CD14-positive monocyte (primary cell): ENCODE measurements around the gene TMEM237. TPM values are rescaled to one million over a fixed set of nuclear protein-coding genes. Genes with fewer than 3 reads are reported as not detected.
A peak's percentile ranks its signal among the peaks of the same experiment; 100 is the strongest.

Experiments
- DNase-seq, 3 donors: peaks; one replicate each; pipeline ENCODE4 v3.0.0-alpha.2; 2011 to 2022
- H2AFZ ChIP-seq: 2 replicates; pipeline ENCODE4 v1.6.0; 2012; ENCODE audit warnings: mild to moderate bottlenecking, low read depth, low read length, inconsistent platforms; ENCODE audit not compliant: insufficient read depth, poor library complexity, severe bottlenecking
- H3K27ac ChIP-seq, 2 donors: 1 replicate in 1 of 2; 2 replicates in 1 of 2; pipeline ENCODE4 v1.5.1; 2012 to 2013; ENCODE audit warnings: low read length in 2 of 2, control low read depth in 1 of 2, inconsistent platforms in 1 of 2, low read depth in 1 of 2, mild to moderate bottlenecking in 1 of 2
- H3K27me3 ChIP-seq, 2 donors: one replicate each; pipeline versions ENCODE4 v1.6.0 to v1.6.1; 2011 to 2013; ENCODE audit warnings: low read length in 2 of 2; ENCODE audit not compliant: control insufficient read depth in 2 of 2, insufficient read depth in 2 of 2
- H3K36me3 ChIP-seq, 2 donors: replicated peaks in 1 of 2; 1 replicate in 1 of 2; 2 replicates in 1 of 2; pipeline versions ENCODE4 v1.5.1 to v1.6.1; 2012 to 2013; ENCODE audit warnings: low read length in 2 of 2, control low read depth in 1 of 2, inconsistent platforms in 1 of 2, mild to moderate bottlenecking in 1 of 2; ENCODE audit not compliant: insufficient read depth in 2 of 2, control insufficient read depth in 1 of 2
- H3K4me1 ChIP-seq, 2 donors: 1 replicate in 1 of 2; 2 replicates in 1 of 2; pipeline versions ENCODE4 v1.5.1 to v1.6.1; 2012 to 2013; ENCODE audit warnings: low read length in 2 of 2, control low read depth in 1 of 2, inconsistent platforms in 1 of 2, mild to moderate bottlenecking in 1 of 2, moderate library complexity in 1 of 2; ENCODE audit not compliant: insufficient read depth in 2 of 2, control insufficient read depth in 1 of 2
- H3K4me2 ChIP-seq: replicated peaks from 2 replicates; pipeline ENCODE3; 2012; ENCODE audit warnings: low read length, moderate library complexity, mild to moderate bottlenecking; ENCODE audit not compliant: poor library complexity, severe bottlenecking; ENCODE audit errors: extremely low read depth
- H3K4me3 ChIP-seq, 3 experiments: fragments of 200-600 bp in 1 of 3; sonication (generic) in 1 of 3; replicated peaks in 1 of 3; 1 replicate in 2 of 3; 2 replicates in 1 of 3; pipeline ENCODE4 v1.5.1; 2011 to 2013; ENCODE audit warnings: low read length in 3 of 3, mild to moderate bottlenecking in 3 of 3, control low read depth in 2 of 3, low read depth in 2 of 3, inconsistent platforms in 1 of 3, moderate library complexity in 1 of 3
- H3K79me2 ChIP-seq: 2 replicates; pipeline ENCODE4 v1.6.0; 2012; ENCODE audit warnings: mild to moderate bottlenecking, control low read depth, inconsistent platforms, low read length, moderate library complexity; ENCODE audit not compliant: insufficient read depth
- H3K9ac ChIP-seq: 2 replicates; pipeline ENCODE4 v1.6.0; 2017; ENCODE audit warnings: low read length, mild to moderate bottlenecking; ENCODE audit not compliant: insufficient read depth, poor library complexity, severe bottlenecking
- H3K9me3 ChIP-seq, 2 donors: replicated peaks in 1 of 2; 1 replicate in 1 of 2; 2 replicates in 1 of 2; pipeline versions ENCODE4 v1.5.1 to v1.6.1; 2012 to 2013; ENCODE audit warnings: low read length in 2 of 2, control low read depth in 1 of 2; ENCODE audit not compliant: control insufficient read depth in 1 of 2, insufficient read depth in 1 of 2
- H4K20me1 ChIP-seq: 2 replicates; pipeline ENCODE4 v1.6.0; 2012; ENCODE audit warnings: mild to moderate bottlenecking, low read length, control low read depth, moderate library complexity; ENCODE audit not compliant: insufficient read depth
- H3K27ac Mint-ChIP-seq, 7 donors: one replicate each; pipeline ENCODE4 v1.8.0; 2020; ENCODE audit warnings: mild to moderate bottlenecking in 7 of 7, mixed read lengths in 7 of 7, moderate library complexity in 6 of 7, inconsistent platforms in 2 of 7
- H3K27me3 Mint-ChIP-seq, 3 donors: one replicate each; pipeline ENCODE4 v1.8.0; 2021 to 2022; ENCODE audit warnings: low read depth in 3 of 3, mild to moderate bottlenecking in 3 of 3, mixed read lengths in 3 of 3, moderate library complexity in 3 of 3, inconsistent platforms in 1 of 3
- H3K36me3 Mint-ChIP-seq, 2 donors: one replicate each; pipeline ENCODE4 v1.8.0; 2020; ENCODE audit warnings: mixed read lengths in 2 of 2, inconsistent platforms in 1 of 2, mild to moderate bottlenecking in 1 of 2
- H3K4me1 Mint-ChIP-seq: one replicate; pipeline ENCODE4 v1.8.0; 2020; ENCODE audit warnings: mild to moderate bottlenecking, mixed read lengths
- H3K4me3 Mint-ChIP-seq, 2 donors: one replicate each; pipeline ENCODE4 v1.8.0; 2020; ENCODE audit warnings: mild to moderate bottlenecking in 2 of 2, mixed read lengths in 2 of 2, moderate library complexity in 1 of 2
- H3K9me3 Mint-ChIP-seq, 7 donors: one replicate each; pipeline ENCODE4 v1.8.0; 2020 to 2022; ENCODE audit warnings: mixed read lengths in 7 of 7, mild to moderate bottlenecking in 6 of 7, moderate library complexity in 6 of 7, inconsistent platforms in 2 of 7
- WGBS: methylation state at CpG from one replicate; pipeline ENCODE4 v1.1.5; 2013; ENCODE audit warnings: missing lambda C conversion rate; ENCODE audit not compliant: insufficient coverage; 5-methylcytosine and 5-hydroxymethylcytosine counted together
- intact Hi-C, 2 donors: fragments of 100-400 bp; cut with micrococcal nuclease; formaldehyde crosslinking; loops; one replicate each; pipeline versions ENCODE4 v1.15.0 to v1.15.1; 2023
- polyA plus RNA-seq, 3 donors: library from polyadenylated mRNA; depleted of rRNA in 1 of 3; unstranded in 2 of 3; stranded (reverse) in 1 of 3; fragments of 300-500 nt in 2 of 3; fragments of >200 nt in 1 of 3; fragmentation: Illumina TruSeq in 2 of 3; gene quantifications; 1 replicate in 2 of 3; 2 replicates in 1 of 3; pipeline ENCODE4 v1.2.3, GENCODE V29; 2012 to 2021
- TF ChIP-seq, protein P1 (sequence below): fragments of 200-600 bp; IDR thresholded peaks from one replicate; pipeline ENCODE4 v1.8.0; 2022; ENCODE audit warnings: antibody characterized with exemption, mild to moderate bottlenecking

TMEM237 gene
- polyA plus RNA-seq, 3 donors, result 0.33 to 1.0 (median 0.53) TPM

DNA sequence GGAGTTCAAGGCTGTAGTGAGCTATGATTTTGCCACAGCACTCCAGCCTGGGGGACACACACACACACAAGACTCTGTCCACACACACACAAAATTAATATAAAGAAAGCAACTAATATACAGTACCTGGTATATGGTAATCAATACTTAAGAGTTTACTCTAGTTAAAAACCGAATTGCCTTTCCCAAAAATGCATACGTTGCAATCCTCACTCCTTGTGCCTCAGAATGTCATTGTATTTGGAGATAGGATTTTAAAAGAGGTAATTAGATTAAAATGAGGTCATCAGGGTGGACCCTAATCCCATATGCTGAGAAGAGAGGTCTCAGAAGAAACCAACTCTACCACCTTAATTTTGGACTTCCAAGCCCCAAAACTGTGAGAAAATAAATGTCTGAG, 35.7 kb downstream of the TMEM237 start:
- intact Hi-C loops, result no loop called here
- WGBS, result no CpG with 5 or more reads among the region's 2 CpGs
- no peak overlapping the region for H3K27ac Mint-ChIP-seq
- H3K4me3 Mint-ChIP-seq, result no peak overlapping the region
- Histone ChIP-seq H3K4me3 (no peak overlapping the region), H3K36me3 (no peaks in the 10 kb centered on the region), H3K9ac (no peak overlapping the region), H3K4me1 (no peaks in the 10 kb centered on the region), H3K9me3 (no peaks in the 10 kb centered on the region), H3K27me3 (no peaks in the 10 kb centered on the region), H2AFZ (no peak overlapping the region), H3K4me2 (no peak overlapping the region), H4K20me1 (no peaks in the 10 kb centered on the region), H3K79me2 (no peaks in the 10 kb centered on the region), H3K27ac (no peak overlapping the region)
- H3K9me3 Mint-ChIP-seq, result peaks cover 2 to 20% (median 12%) of the 10 kb centered on the region in 7 donors
- no peak for DNase-seq
- TF ChIP-seq, protein P1, sequence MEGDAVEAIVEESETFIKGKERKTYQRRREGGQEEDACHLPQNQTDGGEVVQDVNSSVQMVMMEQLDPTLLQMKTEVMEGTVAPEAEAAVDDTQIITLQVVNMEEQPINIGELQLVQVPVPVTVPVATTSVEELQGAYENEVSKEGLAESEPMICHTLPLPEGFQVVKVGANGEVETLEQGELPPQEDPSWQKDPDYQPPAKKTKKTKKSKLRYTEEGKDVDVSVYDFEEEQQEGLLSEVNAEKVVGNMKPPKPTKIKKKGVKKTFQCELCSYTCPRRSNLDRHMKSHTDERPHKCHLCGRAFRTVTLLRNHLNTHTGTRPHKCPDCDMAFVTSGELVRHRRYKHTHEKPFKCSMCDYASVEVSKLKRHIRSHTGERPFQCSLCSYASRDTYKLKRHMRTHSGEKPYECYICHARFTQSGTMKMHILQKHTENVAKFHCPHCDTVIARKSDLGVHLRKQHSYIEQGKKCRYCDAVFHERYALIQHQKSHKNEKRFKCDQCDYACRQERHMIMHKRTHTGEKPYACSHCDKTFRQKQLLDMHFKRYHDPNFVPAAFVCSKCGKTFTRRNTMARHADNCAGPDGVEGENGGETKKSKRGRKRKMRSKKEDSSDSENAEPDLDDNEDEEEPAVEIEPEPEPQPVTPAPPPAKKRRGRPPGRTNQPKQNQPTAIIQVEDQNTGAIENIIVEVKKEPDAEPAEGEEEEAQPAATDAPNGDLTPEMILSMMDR, result no peak
- H3K36me3 Mint-ChIP-seq, result peaks cover 0 to 2% of the 10 kb centered on the region in 2 donors
- H3K4me1 Mint-ChIP-seq, result no peaks in the 10 kb centered on the region
- peaks cover 0 to 1% (median 0%) of the 10 kb centered on the region in 3 donors for H3K27me3 Mint-ChIP-seq

DNA sequence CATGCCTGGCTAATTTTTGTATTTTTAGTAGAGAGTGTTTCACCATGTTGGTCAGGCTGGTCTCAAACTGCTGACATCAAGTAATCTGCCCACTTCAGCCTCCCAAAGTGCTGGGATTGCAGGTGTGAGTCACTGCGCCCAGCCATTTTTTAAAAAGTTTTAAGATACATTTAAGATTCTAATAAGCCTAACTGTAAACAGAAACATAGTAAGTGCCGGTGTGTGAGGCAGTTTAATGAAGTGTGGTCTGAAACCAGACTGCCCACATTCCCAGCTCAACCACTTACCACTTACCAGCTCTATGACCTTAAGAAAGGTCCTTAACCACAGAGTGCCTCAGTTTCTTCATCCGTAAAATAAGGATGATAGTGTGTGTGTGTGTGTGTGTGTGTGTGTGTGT, 42.4 kb downstream of the TMEM237 start:
- Histone ChIP-seq H2AFZ (no peak overlapping the region), H3K79me2 (no peaks in the 10 kb centered on the region), H3K9ac (no peak overlapping the region), H3K4me1 (no peaks in the 10 kb centered on the region), H3K4me3 (no peak overlapping the region), H3K27ac (no peak overlapping the region), H3K4me2 (no peak overlapping the region), H3K9me3 (no peaks in the 10 kb centered on the region), H4K20me1 (no peaks in the 10 kb centered on the region), H3K36me3 (no peaks in the 10 kb centered on the region), H3K27me3 (no peaks in the 10 kb centered on the region)
- no peak for DNase-seq
- H3K4me3 Mint-ChIP-seq, result peak overlapping the region in 1 of 2 donors; percentile 2
- peaks cover 0 to 6% (median 2%) of the 10 kb centered on the region in 7 donors for H3K9me3 Mint-ChIP-seq
- H3K27ac Mint-ChIP-seq, result no peak overlapping the region
- intact Hi-C loops, result no loop called here
- peaks cover 0 to 8% (median 4%) of the 10 kb centered on the region in 3 donors for H3K27me3 Mint-ChIP-seq
- no CpG with 5 or more reads among the region's 3 CpGs for WGBS
- TF ChIP-seq, protein P1, result no peak
- no peaks in the 10 kb centered on the region for H3K4me1 Mint-ChIP-seq
- no peaks in the 10 kb centered on the region for H3K36me3 Mint-ChIP-seq
